HG03097 (cell line): ENCODE data around the gene UFC1.

Experiments
- ATAC-seq: cut with Tn5 transposase; IDR thresholded peaks from one replicate; pipeline ENCODE4 v1.9.1; 2021; ENCODE audit not compliant: unreplicated experiment, low FRiP score

The UFC1 gene

GRCh38 chr1:161133220-161133740 lies 20.5 kb upstream of the UFC1 start:
- ATAC-seq: no peak

DNA sequence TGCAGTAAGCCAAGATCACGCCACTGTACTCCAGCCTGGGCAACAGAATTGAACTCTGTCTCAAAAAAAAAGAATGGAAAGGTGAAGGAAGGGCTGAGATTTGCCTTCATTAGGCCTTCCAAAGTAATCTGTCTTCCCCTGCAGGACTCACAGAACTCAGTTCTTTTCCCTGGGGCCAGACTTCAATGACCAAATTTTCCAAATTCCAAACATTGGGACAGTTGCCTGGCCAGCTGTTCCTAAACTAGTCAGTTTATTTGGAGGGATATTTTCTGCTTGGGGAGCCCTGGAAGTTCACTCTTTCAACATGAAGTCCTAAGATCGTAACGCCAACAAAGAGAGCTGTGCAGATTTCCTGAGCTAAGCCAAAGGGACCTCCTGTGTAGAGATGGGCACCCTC lies 15.9 kb upstream of the UFC1 start:
- no peak for ATAC-seq

DNA sequence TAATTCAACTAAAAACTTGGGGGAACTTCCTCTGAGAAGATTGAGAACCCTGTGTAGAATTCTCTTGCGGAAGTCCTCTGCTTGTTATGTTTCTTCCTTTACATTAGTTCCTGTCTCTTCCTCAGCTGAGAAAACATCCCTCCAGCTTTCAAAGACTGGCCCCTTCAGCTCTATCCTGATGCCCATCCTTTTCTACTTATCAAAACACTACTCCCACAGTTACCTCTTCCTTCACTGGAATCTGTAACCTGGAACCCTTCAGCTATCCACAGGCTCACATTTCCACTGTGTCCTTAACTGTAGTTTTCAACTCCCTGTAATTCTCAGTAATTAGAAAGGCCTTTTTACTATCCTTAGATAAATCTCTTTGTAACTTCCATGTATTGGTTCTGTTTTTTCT lies 15.3 kb upstream of the UFC1 start:
- no peak for ATAC-seq

GRCh38 chr1:161139766-161140165 lies 14.0 kb upstream of the UFC1 start:
- no peak for ATAC-seq

- ATAC-seq: no peak
These were observed 12.9 kb upstream of the UFC1 start for GRCh38 chr1:161140755-161141400.

DNA sequence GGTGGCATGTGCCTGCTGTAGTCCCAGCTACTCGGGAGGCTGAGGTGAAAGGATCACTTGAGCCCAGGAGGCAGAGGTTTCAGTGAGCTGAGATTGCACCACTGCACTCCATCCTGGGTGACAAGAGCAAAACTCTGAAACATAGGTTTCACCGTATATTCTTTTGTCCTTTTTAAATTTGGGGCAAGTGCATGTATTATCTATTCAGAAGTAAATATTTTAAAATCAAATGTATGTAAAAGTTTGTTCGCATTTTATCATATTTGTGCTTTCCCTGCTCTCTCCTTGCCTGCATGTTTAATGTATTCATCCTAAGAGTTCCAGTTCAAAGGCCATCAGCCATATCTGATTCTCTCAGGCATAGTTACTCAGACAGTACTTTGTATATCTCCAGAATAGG lies 7.9 kb upstream of the UFC1 start:
- ATAC-seq: no peak

- ATAC-seq: no peak
These were observed 602 bp upstream of the UFC1 start for GRCh38 chr1:161153176-161153575.

DNA sequence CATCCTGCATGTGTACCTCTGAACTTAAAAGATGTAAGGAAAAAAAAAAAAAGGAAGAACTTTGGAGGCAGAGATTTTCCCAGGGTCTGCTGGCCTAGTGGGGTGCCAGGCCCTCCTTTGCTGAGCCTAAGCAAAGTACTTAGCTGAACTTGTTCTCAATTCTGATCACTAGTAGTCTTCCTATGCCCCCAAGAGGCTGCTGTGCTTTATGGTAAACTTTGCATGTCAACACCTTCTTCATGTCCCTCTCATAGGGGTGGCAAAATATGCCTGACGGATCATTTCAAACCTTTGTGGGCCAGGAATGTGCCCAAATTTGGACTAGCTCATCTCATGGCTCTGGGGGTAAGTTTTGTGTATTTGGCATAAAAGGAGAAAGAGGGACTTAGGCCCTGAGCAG lies 4.1 kb downstream of the UFC1 start:
- ATAC-seq: no peak

GRCh38 chr1:161158316-161159010 lies 4.7 kb downstream of the UFC1 start:
- ATAC-seq: no peak

DNA sequence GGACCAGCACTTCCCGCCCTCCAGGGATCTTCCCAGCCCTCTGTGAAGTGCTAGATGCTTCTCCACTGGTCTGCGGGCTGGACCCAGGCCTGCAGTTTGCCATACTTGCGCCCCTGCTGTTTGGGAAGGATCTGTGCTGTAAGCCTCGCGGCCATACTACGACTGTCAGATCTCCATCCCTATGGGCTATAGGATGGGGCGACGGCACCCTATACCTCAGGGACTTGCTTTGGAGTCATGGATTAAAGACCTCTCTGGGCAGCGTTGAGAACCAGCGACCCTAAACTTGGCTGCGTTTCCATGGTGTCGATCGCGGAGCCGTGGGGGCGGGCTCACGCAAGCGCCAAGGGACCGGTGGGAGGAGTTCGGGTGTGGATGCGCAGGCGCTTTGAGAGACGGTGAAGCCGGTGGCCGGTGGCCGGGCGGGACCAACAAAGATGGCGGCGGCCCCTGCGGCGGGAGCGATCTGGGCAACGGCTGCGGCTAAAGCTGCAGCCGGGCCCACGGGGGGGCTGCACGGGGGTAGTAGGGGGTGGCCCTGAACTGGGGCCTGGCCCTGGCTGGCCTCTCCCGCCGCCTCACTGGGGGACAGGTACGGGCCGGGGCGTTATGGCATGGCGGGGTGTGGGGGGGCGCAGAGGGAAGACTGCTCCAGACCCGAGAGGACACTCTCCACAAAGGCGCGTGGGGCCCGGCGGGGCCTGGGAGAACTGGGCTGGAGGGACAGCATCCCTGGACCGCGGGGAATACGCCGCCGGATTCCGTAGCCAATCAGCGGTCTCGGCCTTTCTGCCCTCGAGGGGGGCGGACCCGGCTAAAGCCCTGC lies 5.5 kb downstream of the UFC1 start, which contains the start of gene USP21:
Gene USP21 (plus strand): TSS at position 414 of the 826 bp plus-strand sequence. CDS start 1,141 bp downstream, outside the sequence.
- peak; percentile 67 for ATAC-seq

DNA sequence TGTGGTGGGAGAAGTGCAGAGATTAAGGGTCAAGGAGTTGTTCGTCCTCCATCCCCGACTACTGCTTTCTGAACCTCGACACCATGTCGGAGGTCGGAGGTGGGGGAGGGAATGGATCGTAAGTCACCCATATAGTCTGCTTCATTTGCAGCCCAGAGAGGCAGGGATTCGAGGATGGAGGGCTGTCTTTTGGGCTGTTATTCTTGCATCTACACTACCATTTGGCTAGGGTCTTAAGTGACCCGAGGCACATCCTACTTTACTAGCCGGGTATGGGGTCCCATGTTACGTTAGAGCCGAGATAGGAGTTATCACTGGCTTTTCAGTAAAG lies 6.1 kb downstream of the UFC1 start:
- no peak for ATAC-seq

DNA sequence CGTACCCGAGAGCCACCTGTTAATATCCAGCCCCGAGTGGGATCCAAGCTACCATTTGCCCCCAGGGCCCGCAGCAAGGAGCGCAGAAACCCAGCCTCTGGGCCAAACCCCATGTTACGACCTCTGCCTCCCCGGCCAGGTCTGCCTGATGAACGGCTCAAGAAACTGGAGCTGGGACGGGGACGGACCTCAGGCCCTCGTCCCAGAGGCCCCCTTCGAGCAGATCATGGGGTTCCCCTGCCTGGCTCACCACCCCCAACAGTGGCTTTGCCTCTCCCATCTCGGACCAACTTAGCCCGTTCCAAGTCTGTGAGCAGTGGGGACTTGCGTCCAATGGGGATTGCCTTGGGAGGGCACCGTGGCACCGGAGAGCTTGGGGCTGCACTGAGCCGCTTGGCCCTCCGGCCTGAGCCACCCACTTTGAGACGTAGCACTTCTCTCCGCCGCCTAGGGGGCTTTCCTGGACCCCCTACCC lies 6.9 kb downstream of the UFC1 start:
- ATAC-seq: no peak

GRCh38 chr1:161161652-161162051 lies 7.9 kb downstream of the UFC1 start:
- no peak for ATAC-seq

DNA sequence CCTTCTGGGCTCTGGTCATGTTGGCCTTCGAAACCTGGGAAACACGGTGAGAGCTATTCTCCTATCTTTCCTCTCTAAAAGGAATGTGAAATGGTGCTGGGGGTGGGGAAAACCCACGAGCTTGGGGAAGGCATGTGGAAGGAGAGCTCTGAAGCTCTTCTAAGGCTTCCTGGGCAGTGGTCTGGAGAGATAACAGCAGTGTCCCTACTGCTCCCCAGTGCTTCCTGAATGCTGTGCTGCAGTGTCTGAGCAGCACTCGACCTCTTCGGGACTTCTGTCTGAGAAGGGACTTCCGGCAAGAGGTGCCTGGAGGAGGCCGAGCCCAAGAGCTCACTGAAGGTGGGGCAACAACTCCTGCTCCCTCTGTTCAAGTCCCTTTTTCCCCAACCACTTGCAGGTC lies 8.3 kb downstream of the UFC1 start:
- ATAC-seq: no peak

GRCh38 chr1:161162806-161163205 lies 9.0 kb downstream of the UFC1 start:
- no peak for ATAC-seq

DNA sequence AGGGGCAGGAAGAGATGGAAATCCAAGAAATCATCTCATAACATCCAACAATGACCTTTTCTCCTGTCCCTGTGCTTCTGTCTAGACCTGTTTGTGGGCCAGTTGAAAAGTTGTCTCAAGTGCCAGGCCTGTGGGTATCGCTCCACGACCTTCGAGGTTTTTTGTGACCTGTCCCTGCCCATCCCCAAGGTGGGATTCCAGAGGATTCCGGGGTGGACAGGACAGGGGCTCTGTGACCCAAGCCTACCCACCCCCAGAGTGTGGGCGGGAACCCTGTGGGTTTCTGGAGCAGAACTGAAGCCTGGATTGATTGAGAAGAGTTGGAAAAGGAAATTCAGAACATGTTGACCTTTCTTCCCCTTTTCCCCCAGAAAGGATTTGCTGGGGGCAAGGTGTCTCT lies 10.0 kb downstream of the UFC1 start:
- no peak for ATAC-seq

- ATAC-seq: no peak
These were observed 11.3 kb downstream of the UFC1 start for GRCh38 chr1:161164901-161165610.

DNA sequence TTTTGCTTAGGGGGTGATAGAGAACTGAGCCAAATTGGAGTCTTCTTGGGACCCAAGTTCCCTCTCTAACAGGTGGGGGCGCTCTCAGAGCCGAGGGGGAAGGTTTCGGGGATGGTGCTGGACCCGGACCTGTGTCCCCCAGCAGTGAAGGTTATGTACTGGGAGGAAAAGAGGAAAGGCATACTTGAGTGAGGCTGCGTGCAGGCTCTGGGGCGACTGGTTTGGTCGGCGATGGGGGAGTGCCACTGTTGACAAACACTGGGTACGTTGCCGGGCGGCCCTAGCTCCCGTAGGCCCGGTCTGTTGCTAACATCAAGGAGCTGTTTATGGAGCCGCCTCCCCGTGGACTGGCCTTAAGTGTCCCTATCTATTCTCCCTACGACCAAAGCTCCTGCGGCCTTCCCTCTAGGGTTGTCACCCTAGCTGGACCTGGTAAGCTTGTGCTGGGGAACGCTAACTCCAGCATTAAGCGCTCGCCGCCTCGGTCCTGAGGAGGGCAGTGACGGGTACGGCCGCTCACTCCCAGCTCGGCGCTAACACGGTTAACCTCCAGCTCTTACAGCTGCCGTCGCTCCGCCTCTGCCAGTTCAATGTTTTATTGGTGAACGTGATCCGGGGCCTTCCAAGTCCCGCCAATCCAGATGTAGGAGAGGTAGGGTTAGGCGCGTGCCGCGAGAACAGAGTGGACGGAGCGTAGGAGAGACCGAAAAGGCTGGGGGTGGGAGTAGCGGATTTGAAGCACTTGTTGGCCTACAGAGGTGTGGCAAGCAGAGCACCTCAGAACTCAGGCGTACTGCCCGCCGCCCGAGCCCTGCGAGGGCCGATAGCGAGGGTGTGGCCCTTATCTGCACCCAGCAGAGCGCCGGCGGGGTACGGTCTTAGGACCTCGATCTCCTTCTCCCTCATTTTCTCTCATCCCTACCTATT lies 12.2 kb downstream of the UFC1 start, which contains the start of gene PPOX:
Gene PPOX (plus strand): TSS at position 685 of the 927 bp plus-strand sequence. CDS start 422 bp downstream, outside the sequence.
- ATAC-seq: peak; percentile 85
